ENCODE results near the gene SPART.

SPART gene

DNA sequence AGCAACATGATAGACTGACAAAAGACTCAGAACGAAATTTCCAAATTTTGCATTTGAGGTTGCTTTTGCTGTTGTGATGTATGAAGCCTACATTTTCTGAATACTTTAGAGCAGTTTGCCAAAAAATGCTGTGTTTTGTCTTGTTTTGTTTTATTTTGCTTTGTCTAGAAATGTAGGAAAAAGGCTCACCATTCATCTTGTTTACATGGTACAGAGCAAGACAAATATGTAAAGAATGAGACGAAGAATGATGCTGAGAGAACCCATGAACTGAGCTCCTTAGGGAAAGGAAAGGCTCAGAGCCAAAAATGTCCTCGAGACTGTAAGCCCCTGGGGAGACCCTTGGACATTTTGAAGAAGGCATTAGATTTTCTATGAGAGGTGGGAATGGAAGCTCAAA lies 6.8 kb upstream of the SPART start:
- Histone ChIP-seq H3F3A (ENCODE audit: insufficient read depth) (no peaks in the 10 kb centered on the region), H2AFZ (ENCODE audit: low read depth, low read length, severe bottlenecking) (no peak overlapping the region), H3K9me2 (replicated peaks; ENCODE audit: insufficient read depth, low read length) (no peaks in the 10 kb centered on the region), H3K9me3 (ENCODE audit: insufficient read depth, low read length) (no peaks in the 10 kb centered on the region), H3K4me2 (ENCODE audit: low read depth, low read length, poor library complexity, severe bottlenecking) (no peak overlapping the region), H3K79me2 (ENCODE audit: insufficient read depth, low read length) (no peaks in the 10 kb centered on the region), H4K20me1 (ENCODE audit: low read depth, low read length) (no peaks in the 10 kb centered on the region), H3K27ac (ENCODE audit: low read depth, low read length) (no peak overlapping the region), H3K9ac (ENCODE audit: low read length) (no peak overlapping the region), H3K27me3 (ENCODE audit: low read length) (no peaks in the 10 kb centered on the region), H3K4me3 (ENCODE audit: insufficient read depth, low read length, poor library complexity, severe bottlenecking) (no peak overlapping the region), H3K36me3 (ENCODE audit: low read length) (no peaks in the 10 kb centered on the region)
- TF ChIP-seq, protein P1, sequence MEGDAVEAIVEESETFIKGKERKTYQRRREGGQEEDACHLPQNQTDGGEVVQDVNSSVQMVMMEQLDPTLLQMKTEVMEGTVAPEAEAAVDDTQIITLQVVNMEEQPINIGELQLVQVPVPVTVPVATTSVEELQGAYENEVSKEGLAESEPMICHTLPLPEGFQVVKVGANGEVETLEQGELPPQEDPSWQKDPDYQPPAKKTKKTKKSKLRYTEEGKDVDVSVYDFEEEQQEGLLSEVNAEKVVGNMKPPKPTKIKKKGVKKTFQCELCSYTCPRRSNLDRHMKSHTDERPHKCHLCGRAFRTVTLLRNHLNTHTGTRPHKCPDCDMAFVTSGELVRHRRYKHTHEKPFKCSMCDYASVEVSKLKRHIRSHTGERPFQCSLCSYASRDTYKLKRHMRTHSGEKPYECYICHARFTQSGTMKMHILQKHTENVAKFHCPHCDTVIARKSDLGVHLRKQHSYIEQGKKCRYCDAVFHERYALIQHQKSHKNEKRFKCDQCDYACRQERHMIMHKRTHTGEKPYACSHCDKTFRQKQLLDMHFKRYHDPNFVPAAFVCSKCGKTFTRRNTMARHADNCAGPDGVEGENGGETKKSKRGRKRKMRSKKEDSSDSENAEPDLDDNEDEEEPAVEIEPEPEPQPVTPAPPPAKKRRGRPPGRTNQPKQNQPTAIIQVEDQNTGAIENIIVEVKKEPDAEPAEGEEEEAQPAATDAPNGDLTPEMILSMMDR (IDR thresholded peaks at IDR 0.05; ENCODE audit: insufficient read depth, low read length, poor library complexity, severe bottlenecking): no peak
- no peak for TF ChIP-seq EZH2phosphoT487 (conservative IDR thresholded peaks at IDR 0.05; ENCODE audit: low read length)

DNA sequence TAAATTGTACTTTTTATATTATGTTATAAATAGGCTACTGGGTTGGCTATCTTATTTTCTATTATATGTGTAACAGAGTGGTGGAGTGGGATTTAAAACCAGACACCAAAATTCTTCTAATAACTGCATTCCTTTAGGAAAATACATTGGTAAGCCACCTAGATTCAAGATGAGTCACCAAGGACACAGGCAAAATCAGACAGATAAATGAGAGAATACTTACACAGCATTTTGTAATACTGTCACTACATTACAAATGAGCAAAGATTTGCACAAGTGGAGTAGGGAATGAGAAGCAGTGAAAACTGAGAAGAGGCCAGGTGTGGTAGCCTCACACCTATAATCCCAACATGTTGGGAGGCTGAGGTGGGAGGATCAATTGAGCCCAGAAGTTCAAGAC lies 6.2 kb upstream of the SPART start:
- no peaks in the 10 kb centered on the region for H3K9me2 ChIP-seq (replicated peaks; ENCODE audit: insufficient read depth, low read length)
- no peak overlapping the region for H2AFZ ChIP-seq (ENCODE audit: low read depth, low read length, severe bottlenecking)
- H3K27me3 ChIP-seq (ENCODE audit: low read length): no peaks in the 10 kb centered on the region
- H3K4me2 ChIP-seq (ENCODE audit: low read depth, low read length, poor library complexity, severe bottlenecking): no peak overlapping the region
- H3K79me2 ChIP-seq (ENCODE audit: insufficient read depth, low read length): no peaks in the 10 kb centered on the region
- no peaks in the 10 kb centered on the region for H3F3A ChIP-seq (ENCODE audit: insufficient read depth)
- no peaks in the 10 kb centered on the region for H3K9me3 ChIP-seq (ENCODE audit: insufficient read depth, low read length)
- no peak for TF ChIP-seq EZH2phosphoT487 (conservative IDR thresholded peaks at IDR 0.05; ENCODE audit: low read length)
- TF ChIP-seq, protein P1 (IDR thresholded peaks at IDR 0.05; ENCODE audit: insufficient read depth, low read length, poor library complexity, severe bottlenecking): no peak
- no peak overlapping the region for H3K27ac ChIP-seq (ENCODE audit: low read depth, low read length)
- H4K20me1 ChIP-seq (ENCODE audit: low read depth, low read length): no peaks in the 10 kb centered on the region
- H3K4me3 ChIP-seq (ENCODE audit: insufficient read depth, low read length, poor library complexity, severe bottlenecking): no peak overlapping the region
- no peaks in the 10 kb centered on the region for H3K36me3 ChIP-seq (ENCODE audit: low read length)
- no peak overlapping the region for H3K9ac ChIP-seq (ENCODE audit: low read length)

DNA sequence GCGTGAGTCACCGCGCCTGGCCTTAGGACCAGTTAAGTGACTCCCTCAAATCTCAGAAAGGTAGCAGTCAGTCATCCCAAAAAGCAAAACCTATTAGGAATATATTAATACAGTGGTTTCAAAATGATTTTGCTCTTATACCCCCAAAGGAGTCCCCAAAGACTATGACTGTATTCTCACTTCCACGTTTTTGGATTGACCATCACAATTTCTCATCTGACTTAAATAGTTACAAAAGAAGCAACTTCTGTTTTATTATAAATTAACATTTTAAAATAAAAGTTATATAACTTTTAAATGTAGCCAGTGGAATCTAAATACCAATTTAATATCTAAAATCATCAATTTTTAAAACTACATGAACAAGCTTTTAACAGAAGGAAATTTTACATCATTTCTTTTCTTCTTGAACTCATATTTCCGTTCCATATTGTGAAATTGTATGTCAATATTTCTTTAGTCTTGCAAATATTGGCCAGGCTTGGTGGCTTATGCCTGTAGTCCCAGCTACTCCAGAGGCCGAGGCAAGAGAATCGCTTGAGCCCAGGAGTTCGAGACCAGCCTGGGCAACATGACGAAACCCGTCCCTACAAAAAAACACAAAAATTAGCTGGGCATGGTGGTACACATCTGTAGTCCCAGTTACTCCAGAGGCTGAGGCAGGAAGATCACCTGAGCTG lies 1.5 kb upstream of the SPART start:
- no peaks in the 10 kb centered on the region for H3K9me3 ChIP-seq (ENCODE audit: insufficient read depth, low read length)
- no peak overlapping the region for H3K4me2 ChIP-seq (ENCODE audit: low read depth, low read length, poor library complexity, severe bottlenecking)
- no peaks in the 10 kb centered on the region for H3K27me3 ChIP-seq (ENCODE audit: low read length)
- no peaks in the 10 kb centered on the region for H3K36me3 ChIP-seq (ENCODE audit: low read length)
- no peak for TF ChIP-seq EZH2phosphoT487 (conservative IDR thresholded peaks at IDR 0.05; ENCODE audit: low read length)
- TF ChIP-seq, protein P1 (IDR thresholded peaks at IDR 0.05; ENCODE audit: insufficient read depth, low read length, poor library complexity, severe bottlenecking): no peak
- H3K9me2 ChIP-seq (replicated peaks; ENCODE audit: insufficient read depth, low read length): no peaks in the 10 kb centered on the region
- H3F3A ChIP-seq (ENCODE audit: insufficient read depth): no peaks in the 10 kb centered on the region
- no peak overlapping the region for H2AFZ ChIP-seq (ENCODE audit: low read depth, low read length, severe bottlenecking)
- no peak overlapping the region for H3K9ac ChIP-seq (ENCODE audit: low read length)
- H3K27ac ChIP-seq (ENCODE audit: low read depth, low read length): no peak overlapping the region
- no peaks in the 10 kb centered on the region for H4K20me1 ChIP-seq (ENCODE audit: low read depth, low read length)
- H3K79me2 ChIP-seq (ENCODE audit: insufficient read depth, low read length): no peaks in the 10 kb centered on the region
- no peak overlapping the region for H3K4me3 ChIP-seq (ENCODE audit: insufficient read depth, low read length, poor library complexity, severe bottlenecking)

All from SU-DHL-6 (cell line).